Smooth muscle cell (in vitro differentiated cells): ENCODE data around the gene KRTAP3-2. TPM values are rescaled to one million over a fixed set of nuclear protein-coding genes. Genes with fewer than 3 reads are reported as not detected.

Experiments
- DNase-seq: peaks from one replicate; lab custom pipeline; 2025; ENCODE audit not compliant: unreplicated experiment; lab: John Stamatoyannopoulos, UW
- H2AFZ ChIP-seq: fragments of 200-600 bp; sonication (generic); 2 replicates; pipeline ENCODE4 v1.6.0; 2016; ENCODE audit warnings: antibody characterized with exemption, low read depth, mild to moderate bottlenecking
- H3F3A ChIP-seq: fragments of 200-600 bp; sonication (generic); 2 replicates; pipeline ENCODE4 v1.6.0; 2017; ENCODE audit warnings: antibody characterized with exemption, low read depth
- H3K27ac ChIP-seq: fragments of 200-600 bp; sonication (generic); 2 replicates; pipeline ENCODE4 v1.5.1; 2016; ENCODE audit warnings: low read depth, mild to moderate bottlenecking
- H3K27me3 ChIP-seq: fragments of 200-600 bp; sonication (generic); 2 replicates; pipeline ENCODE4 v1.6.1; 2016; ENCODE audit warnings: low read depth, mild to moderate bottlenecking
- H3K36me3 ChIP-seq: fragments of 200-600 bp; sonication (generic); 2 replicates; pipeline ENCODE4 v1.5.1; 2016; ENCODE audit warnings: low read depth
- H3K4me1 ChIP-seq: fragments of 200-600 bp; sonication (generic); 2 replicates; pipeline ENCODE4 v1.5.1; 2016; ENCODE audit warnings: low read depth
- H3K4me2 ChIP-seq: fragments of 200-600 bp; sonication (generic); 2 replicates; pipeline ENCODE4 v1.6.0; 2016; ENCODE audit warnings: mild to moderate bottlenecking
- H3K4me3 ChIP-seq: fragments of 200-600 bp; sonication (generic); 2 replicates; pipeline ENCODE4 v1.5.1; 2016; ENCODE audit warnings: mild to moderate bottlenecking
- H3K79me2 ChIP-seq: fragments of 200-600 bp; sonication (generic); 2 replicates; pipeline ENCODE4 v1.6.0; 2016; ENCODE audit warnings: low read depth, mild to moderate bottlenecking
- H3K9ac ChIP-seq: fragments of 200-600 bp; sonication (generic); 2 replicates; pipeline ENCODE4 v1.6.0; 2016; ENCODE audit warnings: low read depth
- H3K9me3 ChIP-seq: fragments of 200-600 bp; sonication (generic); replicated peaks from 2 replicates; pipeline ENCODE4 v1.5.1; 2016; ENCODE audit warnings: low read depth
- H4K20me1 ChIP-seq: fragments of 200-600 bp; sonication (generic); 2 replicates; pipeline ENCODE4 v1.6.0; 2016; ENCODE audit warnings: low read depth
- CTCF ChIP-seq: fragments of 200-600 bp; sonication (generic); IDR thresholded peaks from 2 replicates; pipeline ENCODE4 v1.5.1; 2017; ENCODE audit warnings: borderline replicate concordance, mild to moderate bottlenecking, antibody characterized with exemption; ENCODE audit not compliant: insufficient read depth, poor library complexity, severe bottlenecking
- WGBS: methylation state at CpG from one replicate; pipeline ENCODE4 v1.1.7; 2016; ENCODE audit warnings: low lambda C conversion rate; 5-methylcytosine and 5-hydroxymethylcytosine counted together
- polyA plus RNA-seq: library from polyadenylated mRNA; unstranded; fragments of >200 nt; fragmentation: Nextera tagmentation; extraction: Ambion mirVana; gene quantifications from 2 replicates; pipeline ENCODE4 v1.2.1, GENCODE V29; 2016
- total RNA-seq: library from RNA; depleted of rRNA; stranded (reverse); fragments of >200 nt; gene quantifications from 2 replicates; pipeline ENCODE4 v1.2.3, GENCODE V29; 2014

KRTAP3-2 gene
- total and polyA plus RNA-seq, 2 experiments from 2014 or later = not detected

- Histone ChIP-seq H3K9ac (no peak overlapping the region), H3K4me3 (no peak overlapping the region), H2AFZ (no peak overlapping the region), H3K79me2 (no peaks in the 10 kb centered on the region), H4K20me1 (no peaks in the 10 kb centered on the region), H3K36me3 (no peaks in the 10 kb centered on the region), H3K27me3 (peaks cover 4% of the 10 kb centered on the region), H3K27ac (no peak overlapping the region), H3K4me1 (peaks cover 3% of the 10 kb centered on the region), H3K9me3 (no peaks in the 10 kb centered on the region), H3K4me2 (no peak overlapping the region), H3F3A (no peaks in the 10 kb centered on the region)
- no peak for DNase-seq
- 94% methylated on average over 3 of the region's 3 CpGs for WGBS
- TF ChIP-seq CTCF = no peak
Observed at GRCh38 chr17:41004397-41004796, 4.7 kb upstream of the KRTAP3-2 start.

- Histone ChIP-seq H3K27ac (no peak overlapping the region), H3K79me2 (no peaks in the 10 kb centered on the region), H3K4me1 (no peaks in the 10 kb centered on the region), H3K9ac (no peak overlapping the region), H4K20me1 (no peaks in the 10 kb centered on the region), H3K4me2 (no peak overlapping the region), H3F3A (no peaks in the 10 kb centered on the region), H3K27me3 (peaks cover 4% of the 10 kb centered on the region), H2AFZ (no peak overlapping the region), H3K36me3 (no peaks in the 10 kb centered on the region), H3K9me3 (no peaks in the 10 kb centered on the region), H3K4me3 (no peak overlapping the region)
- TF ChIP-seq CTCF = no peak
- DNase-seq = no peak
- 71% methylated on average over 4 of the region's 4 CpGs for WGBS
Observed at GRCh38 chr17:41003926-41004325, 4.2 kb upstream of the KRTAP3-2 start.

- Histone ChIP-seq H2AFZ (peak overlapping the region; percentile 1), H3K4me1 (no peaks in the 10 kb centered on the region), H3K4me2 (no peak overlapping the region), H3F3A (no peaks in the 10 kb centered on the region), H3K4me3 (no peak overlapping the region), H3K27me3 (peaks cover 7% of the 10 kb centered on the region), H3K9me3 (no peaks in the 10 kb centered on the region), H3K79me2 (no peaks in the 10 kb centered on the region), H3K27ac (no peak overlapping the region), H3K9ac (no peak overlapping the region), H4K20me1 (no peaks in the 10 kb centered on the region), H3K36me3 (no peaks in the 10 kb centered on the region)
- 68% methylated on average over 5 of the region's 5 CpGs for WGBS
- TF ChIP-seq CTCF = no peak
- no peak for DNase-seq
Observed at GRCh38 chr17:41002814-41003213, 3.1 kb upstream of the KRTAP3-2 start.

GRCh38 chr17:41001795-41002194 lies 2.1 kb upstream of the KRTAP3-2 start:
- 84% methylated on average over 4 of the region's 4 CpGs for WGBS
- TF ChIP-seq CTCF = no peak

More at GRCh38 chr17:41001795-41002194, 2.1 kb upstream of the KRTAP3-2 start:
- Histone ChIP-seq H3K9ac (no peak overlapping the region), H3K36me3 (no peaks in the 10 kb centered on the region), H2AFZ (no peak overlapping the region), H3K79me2 (no peaks in the 10 kb centered on the region), H4K20me1 (no peaks in the 10 kb centered on the region), H3K27ac (no peak overlapping the region), H3K4me1 (no peaks in the 10 kb centered on the region), H3K9me3 (no peaks in the 10 kb centered on the region), H3K27me3 (peaks cover 16% of the 10 kb centered on the region), H3K4me3 (no peak overlapping the region), H3K4me2 (no peak overlapping the region), H3F3A (no peaks in the 10 kb centered on the region)
- no peak for DNase-seq
